ENCODE results near the gene DRAM2. TPM values are rescaled to one million over a fixed set of nuclear protein-coding genes. Genes with fewer than 3 reads are reported as not detected.
"Not testable (repeated sequence)": the region's sequence is repeated elsewhere in the genome, so short reads cannot be mapped to it uniquely, and the experiment has no call there.

DRAM2 gene
- total RNA-seq, 4 donors from 2014 or later = 28.7 to 31.6 (median 30.0) TPM

GRCh38 chr1:111084999-111085398 is 54.9 kb downstream of the DRAM2 start:
- intact Hi-C loops (cut with DNase I) = no loop called here
- WGBS = 59% methylated on average over 2 of the region's 2 CpGs
- TF ChIP-seq, protein P1, sequence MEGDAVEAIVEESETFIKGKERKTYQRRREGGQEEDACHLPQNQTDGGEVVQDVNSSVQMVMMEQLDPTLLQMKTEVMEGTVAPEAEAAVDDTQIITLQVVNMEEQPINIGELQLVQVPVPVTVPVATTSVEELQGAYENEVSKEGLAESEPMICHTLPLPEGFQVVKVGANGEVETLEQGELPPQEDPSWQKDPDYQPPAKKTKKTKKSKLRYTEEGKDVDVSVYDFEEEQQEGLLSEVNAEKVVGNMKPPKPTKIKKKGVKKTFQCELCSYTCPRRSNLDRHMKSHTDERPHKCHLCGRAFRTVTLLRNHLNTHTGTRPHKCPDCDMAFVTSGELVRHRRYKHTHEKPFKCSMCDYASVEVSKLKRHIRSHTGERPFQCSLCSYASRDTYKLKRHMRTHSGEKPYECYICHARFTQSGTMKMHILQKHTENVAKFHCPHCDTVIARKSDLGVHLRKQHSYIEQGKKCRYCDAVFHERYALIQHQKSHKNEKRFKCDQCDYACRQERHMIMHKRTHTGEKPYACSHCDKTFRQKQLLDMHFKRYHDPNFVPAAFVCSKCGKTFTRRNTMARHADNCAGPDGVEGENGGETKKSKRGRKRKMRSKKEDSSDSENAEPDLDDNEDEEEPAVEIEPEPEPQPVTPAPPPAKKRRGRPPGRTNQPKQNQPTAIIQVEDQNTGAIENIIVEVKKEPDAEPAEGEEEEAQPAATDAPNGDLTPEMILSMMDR (IDR thresholded peaks at IDR 0.05) = no peak
- TF ChIP-seq EP300 (IDR thresholded peaks at IDR 0.05) (no peak), POLR2AphosphoS5 (IDR thresholded peaks at IDR 0.05) (no peak), POLR2A (IDR thresholded peaks at IDR 0.05; ENCODE audit: low read depth) (no peak)

GRCh38 chr1:111082421-111083203 is 57.3 kb downstream of the DRAM2 start:
- TF ChIP-seq EP300 (IDR thresholded peaks at IDR 0.05) (no peak), POLR2AphosphoS5 (IDR thresholded peaks at IDR 0.05) (no peak), POLR2A (IDR thresholded peaks at IDR 0.05; ENCODE audit: low read depth) (no peak)
- TF ChIP-seq, protein P1 (IDR thresholded peaks at IDR 0.05) = no peak
- Histone ChIP-seq H3K4me3 (no peak overlapping the region), H3K36me3 (no peaks in the 10 kb centered on the region), H3K27me3 (no peaks in the 10 kb centered on the region), H3K4me1 (no peaks in the 10 kb centered on the region), H3K9me3 (peaks cover 0 to 19% (median 7%) of the 10 kb centered on the region in 4 donors), H3K27ac (replicated peaks in 1 of 4) (no peak overlapping the region)
- WGBS = 80% methylated on average over 2 of the region's 2 CpGs
- intact Hi-C loops (cut with DNase I) = no loop called here
- DNase-seq (ENCODE audit: extremely low spot score) = no peak

More at GRCh38 chr1:111084999-111085398, 54.9 kb downstream of the DRAM2 start:
- no peaks in the 10 kb centered on the region for H3K36me3 ChIP-seq
- H3K4me1 ChIP-seq = no peaks in the 10 kb centered on the region
- H3K9me3 ChIP-seq = peaks cover 0 to 19% (median 0%) of the 10 kb centered on the region in 4 donors
- H3K27ac ChIP-seq (replicated peaks in 1 of 4) = no peak overlapping the region
- no peak overlapping the region for H3K4me3 ChIP-seq
- no peaks in the 10 kb centered on the region for H3K27me3 ChIP-seq
- no peak for DNase-seq (ENCODE audit: extremely low spot score)

- 93% methylated on average over 12 of the region's 12 CpGs for WGBS
- peaks cover 0 to 12% (median 8%) of the 10 kb centered on the region in 4 donors for H3K9me3 ChIP-seq
- H3K27ac ChIP-seq (replicated peaks in 1 of 4); H3K4me1 ChIP-seq; H3K4me3 ChIP-seq; intact Hi-C loops (cut with DNase I); DNase-seq (ENCODE audit: extremely low spot score); H3K27me3 ChIP-seq; H3K36me3 ChIP-seq: not testable (repeated sequence)
These were observed 60.6 kb downstream of the DRAM2 start for GRCh38 chr1:111079329-111079728.

DNA sequence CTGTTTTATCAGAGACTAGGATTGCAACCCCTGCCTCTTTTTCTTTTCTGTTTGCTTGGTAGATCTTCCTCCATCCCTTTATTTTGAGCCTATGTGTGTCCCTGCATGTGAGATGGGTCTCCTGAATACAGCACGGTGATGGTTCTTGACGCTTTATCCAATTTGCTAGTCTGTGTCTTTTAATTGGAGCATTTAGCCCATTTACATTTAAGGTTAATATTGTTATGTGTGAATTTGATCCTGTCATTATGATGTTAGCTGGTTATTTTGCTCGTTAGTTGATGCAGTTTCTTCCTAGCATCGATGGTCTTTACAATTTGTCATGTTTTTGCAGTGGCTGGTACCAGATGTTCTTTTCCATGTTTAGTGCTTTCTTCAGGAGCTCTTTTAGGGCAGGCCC is 62.6 kb downstream of the DRAM2 start:
- WGBS = 95% methylated on average over 4 of the region's 4 CpGs
- H3K27me3 ChIP-seq; H3K4me3 ChIP-seq; H3K27ac ChIP-seq (replicated peaks in 1 of 4); DNase-seq (ENCODE audit: extremely low spot score); H3K36me3 ChIP-seq; H3K4me1 ChIP-seq; H3K9me3 ChIP-seq; intact Hi-C loops (cut with DNase I): not testable (repeated sequence)

Small RNA genes lying within 50 kb of the gene (small RNA-seq; reads per million reads assigned to genes)
- 0 reads per million in 3 donors for gene AL355816.1

Other genes starting within 250 kb of the DRAM2 start
- 1 to 10 TPM; 4.5 to 8.3 (median 6.6) TPM for gene LRIF1, start 176.2 kb downstream of the DRAM2 start, total RNA-seq
- gene CEPT1, start 130 bp upstream of the DRAM2 start, total RNA-seq = 10 to 100 TPM; 20.2 to 27.0 (median 23.7) TPM
- 10 to 100 TPM in 1 of 4 donors, 1 to 10 TPM in 3; 4.0 to 13.8 (median 5.2) TPM for gene DENND2D, start 60.6 kb upstream of the DRAM2 start, total RNA-seq
- 1 to 10 TPM in 2 of 4 donors, not detected in 2; 1.7 to 5.4 TPM for gene CHI3L2, start 87.6 kb upstream of the DRAM2 start, total RNA-seq
- gene CHIA, start 150.8 kb upstream of the DRAM2 start, total RNA-seq = not detected